Activated CD4-positive, CD25-positive, alpha-beta regulatory T cell treated with anti-CD3 and anti-CD28 coated beads, Interleukin-2, amount 50 U/mL, for 24 hours (primary cell): ENCODE results near the gene FAM13A.
"Not testable (repeated sequence)": the region's sequence is repeated elsewhere in the genome, so short reads cannot be mapped to it uniquely, and the experiment has no call there.

Experiments
- ATAC-seq, 2 donors: fragments of 150-1000 bp; cut with Tn5 transposase; one replicate each; pipeline ENCODE4 v1.10.0; 2021; ENCODE audit warnings: mild to moderate bottlenecking in 1 of 2, moderate library complexity in 1 of 2

Gene FAM13A

DNA sequence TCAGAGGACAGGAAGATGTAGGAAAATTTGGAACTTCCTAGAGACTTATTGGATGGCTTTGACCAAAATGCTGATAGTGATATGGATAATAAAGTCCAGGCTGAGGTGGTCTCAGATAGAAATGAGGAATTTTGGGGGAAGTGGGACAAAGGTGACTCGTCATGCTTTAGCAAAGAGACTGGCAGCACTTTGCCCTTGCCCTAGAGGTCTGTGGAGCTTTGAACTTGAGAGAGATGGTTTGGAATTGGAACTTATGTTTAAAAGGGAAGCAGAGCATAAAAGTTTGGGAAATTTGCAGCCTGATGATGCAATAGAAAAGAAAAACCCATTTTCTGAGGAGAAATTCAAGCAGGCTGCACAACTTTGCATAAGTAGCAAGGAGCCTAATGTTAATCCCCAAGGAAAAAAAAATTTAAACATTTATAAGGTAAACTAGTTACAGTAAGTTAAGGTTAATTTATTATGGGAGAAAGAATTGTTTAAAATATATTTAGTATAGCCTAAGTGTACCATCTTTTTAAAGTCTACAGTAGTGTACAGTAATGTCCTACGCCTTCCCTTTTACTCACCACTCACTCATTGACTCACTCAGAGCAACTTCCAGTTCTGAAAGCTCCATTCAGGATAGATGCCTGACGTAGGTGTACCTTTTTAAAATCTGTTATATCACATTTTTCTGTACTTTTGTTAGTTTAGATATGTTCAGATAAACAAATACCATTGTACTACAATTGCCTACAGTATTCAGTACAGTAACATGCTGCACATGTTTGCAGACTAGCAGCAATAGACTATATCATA, 101.2 kb downstream of the FAM13A start:
- ATAC-seq, result no peak

DNA sequence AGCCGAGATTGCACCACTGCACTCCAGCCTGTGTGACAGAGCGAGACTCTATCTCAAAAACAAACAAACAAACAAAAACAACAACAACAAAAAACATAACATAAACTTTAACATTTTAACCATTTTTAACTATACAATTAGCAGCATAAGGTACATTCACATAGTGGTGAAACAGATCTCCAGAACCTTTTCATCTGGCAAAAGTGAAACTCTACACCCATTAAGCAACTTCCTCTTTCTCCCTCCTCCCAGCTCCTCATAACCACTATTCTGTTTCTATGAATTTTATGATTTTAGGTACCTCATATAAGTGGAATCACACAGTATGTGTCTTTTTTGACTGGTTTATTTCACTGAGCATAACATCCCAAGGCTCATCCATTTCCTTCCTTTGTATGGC, 103.6 kb downstream of the FAM13A start:
- no peak for ATAC-seq

- no peak for ATAC-seq
Observed at GRCh38 chr4:88952081-88952480, 104.9 kb downstream of the FAM13A start.

- ATAC-seq, result peak in 1 of 2 donors; percentile 32
Observed at GRCh38 chr4:88949605-88950004, 107.4 kb downstream of the FAM13A start.

GRCh38 chr4:88940506-88940905, 116.5 kb downstream of the FAM13A start:
- ATAC-seq, result no peak

GRCh38 chr4:88939697-88940096, 117.3 kb downstream of the FAM13A start:
- ATAC-seq, result no peak

DNA sequence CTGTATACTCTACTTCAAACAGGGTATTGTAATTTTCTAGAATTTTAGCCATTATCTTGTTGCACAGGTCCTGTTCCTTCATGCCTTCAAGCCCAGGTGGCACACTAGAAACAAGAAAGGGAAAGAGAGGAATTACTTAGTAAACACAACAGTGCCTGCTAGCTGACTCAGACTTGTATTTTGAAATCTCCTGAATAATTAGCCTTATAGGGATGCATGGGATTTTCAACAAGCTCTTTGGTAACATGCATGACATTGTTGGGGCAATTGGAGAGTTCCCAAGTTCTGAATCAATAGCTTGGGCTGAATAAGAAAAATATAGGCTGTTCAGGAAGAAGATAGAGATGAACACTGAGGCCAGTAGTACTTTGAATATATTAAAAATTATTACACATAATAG, 118.8 kb downstream of the FAM13A start:
- ATAC-seq, result no peak

DNA sequence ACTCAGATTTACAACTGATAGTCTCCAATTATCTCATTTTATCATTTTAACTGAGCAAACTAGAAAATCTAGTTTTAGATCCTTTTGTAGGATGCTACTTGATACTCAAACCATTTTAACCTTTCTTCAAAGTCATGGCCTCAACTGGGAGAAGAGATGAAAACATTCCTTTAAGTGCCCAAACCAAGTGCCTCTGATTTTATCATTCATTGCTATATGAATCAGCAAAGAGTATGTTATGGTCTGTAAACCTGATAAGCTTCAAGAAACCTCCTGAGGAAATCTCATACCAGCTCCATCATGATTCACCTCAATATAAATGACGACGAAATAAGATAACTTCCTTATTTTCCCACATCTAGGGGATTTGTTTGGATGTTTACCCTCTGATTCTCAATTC, 119.9 kb downstream of the FAM13A start:
- no peak for ATAC-seq

DNA sequence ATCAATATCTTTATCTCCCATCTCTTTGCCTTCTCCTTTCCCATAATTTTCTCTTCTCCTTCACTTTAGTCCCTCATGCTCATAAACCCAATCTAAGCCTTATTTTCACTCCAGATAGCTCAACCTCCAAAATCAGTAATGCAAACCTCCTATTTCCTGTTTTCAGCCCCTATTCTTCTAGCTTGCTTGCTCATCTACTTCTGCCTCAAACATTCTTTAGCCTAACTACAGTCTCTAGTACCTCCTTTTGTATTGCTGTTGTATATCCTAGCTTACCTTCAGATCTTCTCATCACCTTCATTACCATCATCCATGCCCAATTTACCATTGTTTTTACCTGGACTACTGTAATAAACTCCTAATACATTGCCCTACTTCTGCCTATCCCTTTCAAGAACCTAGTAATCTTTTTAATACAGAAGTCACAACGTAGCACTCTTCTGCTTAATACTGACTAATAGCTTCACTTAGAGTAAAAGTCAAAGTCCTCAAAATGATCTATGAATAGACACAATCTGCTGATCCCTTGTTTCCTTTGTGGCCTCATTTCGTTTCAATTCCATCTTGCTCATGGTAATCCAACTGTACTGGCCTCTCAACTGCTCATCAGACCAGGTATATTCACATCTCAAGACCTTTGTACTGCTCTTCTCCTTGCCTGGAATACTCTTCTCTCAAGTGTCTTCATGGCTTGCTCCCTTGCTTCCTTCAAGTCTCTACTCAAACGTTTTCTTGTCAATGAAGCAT, 123.4 kb downstream of the FAM13A start:
- no peak for ATAC-seq

GRCh38 chr4:88928852-88929251, 128.1 kb downstream of the FAM13A start:
- no peak for ATAC-seq

DNA sequence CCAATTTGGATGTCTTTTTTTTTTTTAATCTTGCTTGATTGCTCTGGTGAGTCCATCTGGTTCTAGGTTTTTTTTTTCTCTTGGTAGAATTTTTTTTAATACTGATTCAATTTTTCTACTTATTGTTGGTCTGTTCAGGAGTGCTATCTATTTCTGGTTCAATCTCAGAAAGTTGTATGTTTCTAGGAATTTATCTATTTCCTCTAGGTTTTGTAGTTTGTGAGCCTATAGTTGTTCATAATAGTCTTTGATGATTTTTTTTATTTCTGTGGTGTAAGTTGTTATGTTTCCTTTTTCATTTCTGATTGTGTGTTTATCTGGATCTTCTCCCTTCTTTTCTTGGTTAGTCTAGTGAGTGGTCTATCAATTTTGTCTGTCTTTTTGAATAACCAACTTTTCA, 129.6 kb downstream of the FAM13A start:
- ATAC-seq, result no peak

DNA sequence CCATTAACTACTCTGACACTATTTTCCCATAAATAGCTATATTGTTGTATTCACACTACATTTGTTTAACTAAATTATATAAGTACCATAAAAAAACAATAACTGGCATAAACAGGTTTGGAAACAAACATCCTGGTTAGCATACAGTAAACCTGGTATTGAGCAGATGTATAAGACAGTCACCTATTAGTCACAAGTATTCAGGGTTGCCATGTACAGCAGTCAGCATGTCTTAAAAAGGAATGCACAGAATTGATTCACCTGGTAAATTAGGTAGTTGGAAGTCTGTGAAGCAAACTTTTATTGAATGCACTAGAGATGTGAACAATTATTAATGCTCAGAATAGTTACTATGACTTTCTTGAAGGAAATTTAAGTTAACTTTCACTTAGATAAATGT, 137.9 kb downstream of the FAM13A start:
- ATAC-seq, result no peak

- ATAC-seq, result not testable (repeated sequence)
Observed at GRCh38 chr4:88913181-88913580, 143.8 kb downstream of the FAM13A start.

DNA sequence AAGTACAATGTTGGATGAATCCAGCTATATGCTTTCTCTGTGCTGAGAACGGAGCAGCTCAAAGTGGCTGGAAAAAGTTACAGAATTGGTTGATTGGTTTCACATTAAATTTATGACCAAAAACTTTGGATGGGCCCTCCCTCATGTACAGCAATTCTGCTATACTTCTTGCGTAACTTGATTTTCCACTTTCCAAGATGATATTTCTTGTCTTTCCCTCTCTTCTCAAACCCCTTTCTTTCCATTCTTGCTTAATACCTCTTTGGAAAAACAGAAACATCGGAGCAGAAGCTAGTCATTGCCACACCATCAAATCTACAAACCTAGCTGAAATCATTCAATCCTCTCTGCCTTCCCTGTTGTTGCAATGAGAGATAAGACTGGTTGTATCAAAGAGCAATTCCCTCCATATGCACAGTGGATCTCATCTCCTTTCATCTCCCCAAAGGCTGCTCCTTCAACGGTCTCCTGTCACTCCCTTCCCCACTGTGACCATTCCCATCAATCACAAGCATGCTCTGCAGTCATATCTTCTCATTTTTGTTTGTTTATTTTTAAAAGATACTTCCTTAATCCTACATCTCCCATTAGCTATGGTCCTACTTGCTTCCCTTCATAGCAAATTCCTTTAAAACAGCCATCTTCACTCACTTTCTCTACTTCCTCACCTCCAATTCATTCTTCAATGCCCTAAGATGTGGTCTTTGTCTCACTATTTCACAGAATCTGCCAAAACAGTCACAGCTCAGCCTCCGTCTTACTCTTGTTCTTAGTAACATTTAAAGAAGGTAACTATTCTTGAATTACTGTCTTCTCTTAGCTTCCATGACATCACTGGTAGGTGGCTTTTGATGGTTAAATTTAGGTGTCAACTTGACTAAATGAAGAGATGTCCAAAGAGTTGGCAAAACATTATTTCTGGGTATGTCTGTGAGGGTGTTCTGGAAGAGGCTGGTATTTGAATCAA, 145.5 kb downstream of the FAM13A start:
- peak; percentile 36 to 71 for ATAC-seq

DNA sequence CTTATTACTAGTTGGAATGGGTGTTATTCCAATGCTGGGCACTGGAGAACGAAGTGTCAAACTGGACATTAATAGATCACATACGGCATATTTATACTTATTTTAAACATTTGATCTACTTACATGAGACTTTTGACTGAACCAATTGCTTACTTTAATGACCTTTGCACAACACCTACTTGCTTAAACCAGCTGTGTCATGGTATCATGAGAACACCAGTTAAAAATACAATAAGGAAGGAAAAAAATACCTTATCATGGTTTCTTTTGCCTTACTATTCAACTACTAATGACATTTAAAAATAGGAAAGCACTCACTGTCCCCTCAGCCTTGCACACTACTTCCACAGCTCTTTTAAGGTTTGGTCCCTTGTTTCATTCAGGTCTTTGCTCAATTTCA, 146.9 kb downstream of the FAM13A start:
- ATAC-seq, result no peak

DNA sequence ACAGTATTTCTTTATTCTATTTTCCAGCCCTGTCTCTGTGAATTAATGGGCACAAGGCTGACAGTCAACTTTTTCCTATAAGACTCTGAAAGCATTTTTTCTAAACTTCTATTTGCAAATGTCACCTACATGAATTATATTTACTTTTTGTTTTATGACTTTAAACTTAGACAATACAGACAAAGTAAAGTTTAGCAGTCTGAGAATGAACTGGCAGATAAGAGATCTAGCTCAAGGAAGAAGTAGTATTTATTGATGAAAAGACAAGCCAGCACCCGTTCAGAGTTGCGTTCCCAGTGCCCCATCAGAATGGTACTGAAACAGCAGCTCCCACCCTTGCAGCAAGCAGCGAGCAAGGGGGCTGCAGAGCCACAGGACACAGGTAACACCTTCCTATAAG, 148.5 kb downstream of the FAM13A start:
- no peak for ATAC-seq

- ATAC-seq, result no peak
Observed at GRCh38 chr4:88908003-88908402, 149.0 kb downstream of the FAM13A start.

GRCh38 chr4:88907478-88907877, 149.5 kb downstream of the FAM13A start:
- no peak for ATAC-seq

DNA sequence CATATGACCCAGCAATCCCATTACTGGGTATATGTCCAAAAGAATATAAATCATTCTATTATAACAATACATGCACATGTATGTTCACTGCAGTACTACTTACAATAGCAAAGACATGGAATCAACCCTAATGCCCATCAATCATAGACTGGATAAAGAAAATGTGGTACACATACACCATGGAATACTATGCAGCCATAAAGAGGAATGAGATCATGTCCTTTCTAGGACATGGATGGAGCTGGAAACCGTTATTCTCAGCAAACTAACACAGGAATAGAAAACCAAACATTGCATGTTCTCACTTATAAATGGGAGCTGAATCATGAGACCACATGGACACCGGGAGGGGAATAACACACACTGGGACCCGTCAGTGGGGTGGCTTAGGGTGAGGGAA, 152.7 kb downstream of the FAM13A start:
- ATAC-seq, result not testable (repeated sequence)

- no peak for ATAC-seq
Observed at GRCh38 chr4:88900432-88900831, 156.6 kb downstream of the FAM13A start.

- peak in 1 of 2 donors; percentile 56 for ATAC-seq
Observed at GRCh38 chr4:88897752-88898151, 159.2 kb downstream of the FAM13A start.

DNA sequence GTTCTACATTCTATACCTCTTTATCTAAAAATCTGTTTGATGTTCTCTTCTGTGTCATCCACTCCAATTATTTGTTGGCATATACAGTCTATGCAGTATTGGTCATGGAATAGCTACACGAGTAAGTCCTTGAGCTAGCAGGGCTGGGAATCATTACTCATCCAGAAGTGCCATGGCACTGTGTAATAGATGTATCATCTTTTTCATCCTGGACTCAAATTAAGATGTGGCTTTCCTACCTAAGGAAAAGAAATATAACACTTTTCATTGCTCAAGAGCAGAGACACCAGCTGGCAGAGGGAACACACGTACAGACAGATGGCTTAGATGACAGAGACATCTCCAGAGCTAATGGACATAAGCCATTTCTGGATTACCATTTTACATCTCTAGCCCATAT, 159.8 kb downstream of the FAM13A start:
- no peak for ATAC-seq

DNA sequence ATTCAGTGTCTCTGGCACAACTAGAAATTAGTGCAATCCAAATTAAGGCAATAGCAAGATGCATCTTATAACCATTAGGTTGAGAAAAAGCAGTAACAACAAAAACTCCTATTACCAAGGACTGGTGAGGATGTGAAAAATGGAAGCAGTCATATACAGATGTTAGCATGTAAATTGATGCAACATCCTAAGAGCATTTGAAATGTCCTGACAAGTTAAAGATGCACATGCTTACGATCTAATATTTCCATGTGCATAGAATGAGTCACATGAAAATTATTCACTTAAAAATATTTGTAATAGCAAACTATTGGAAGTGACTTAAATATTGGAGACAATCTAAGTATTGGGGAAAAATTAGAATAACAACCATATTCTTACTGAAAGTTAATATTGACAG, 163.0 kb downstream of the FAM13A start:
- ATAC-seq, result no peak
